Esophagus muscularis mucosa (tissue), 4 donors: ENCODE measurements around the gene ORMDL1. TPM values are rescaled to one million over a fixed set of nuclear protein-coding genes. Genes with fewer than 3 reads are reported as not detected.

Experiments used
- DNase-seq: peaks from one replicate; pipeline ENCODE4 v3.0.0-alpha.2; 2017; ENCODE audit errors: extremely low spot score
- H3K27ac ChIP-seq, 4 donors: fragments of 200-600 bp; sonication (generic); replicated peaks in 1 of 4; 1 replicate in 3 of 4; 2 replicates in 1 of 4; pipeline ENCODE4 v1.5.1; 2016 to 2019; ENCODE audit warnings: mild to moderate bottlenecking in 1 of 4
- H3K27me3 ChIP-seq, 4 donors: fragments of 200-600 bp; sonication (generic); one replicate each; pipeline versions ENCODE4 v1.5.1 to v1.6.0; 2016 to 2019
- H3K36me3 ChIP-seq, 4 donors: fragments of 200-600 bp; sonication (generic); one replicate each; pipeline ENCODE4 v1.5.1; 2016 to 2019
- H3K4me1 ChIP-seq, 4 donors: fragments of 200-600 bp; sonication (generic); one replicate each; pipeline ENCODE4 v1.5.1; 2016 to 2019
- H3K4me3 ChIP-seq, 4 donors: fragments of 200-600 bp; sonication (generic); 1 replicate in 2 of 4; 2 replicates in 2 of 4; pipeline ENCODE4 v1.5.1; 2016 to 2019; ENCODE audit warnings: mild to moderate bottlenecking in 4 of 4, moderate library complexity in 1 of 4
- H3K9me3 ChIP-seq, 4 donors: fragments of 200-600 bp; sonication (generic); 1 replicate in 3 of 4; 2 replicates in 1 of 4; pipeline ENCODE4 v1.5.1; 2016 to 2019
- EP300 ChIP-seq: sonication (generic); formaldehyde crosslinking; IDR thresholded peaks from one replicate; pipeline ENCODE4 v1.6.1; 2017; ENCODE audit warnings: antibody characterized with exemption
- POLR2A ChIP-seq: fragments of 450-650 bp; IDR thresholded peaks from one replicate; pipeline ENCODE4 v1.6.1; 2017; ENCODE audit warnings: antibody characterized with exemption, moderate library complexity, mild to moderate bottlenecking, low read depth
- POLR2AphosphoS5 ChIP-seq, 2 donors: sonication (generic); formaldehyde crosslinking; IDR thresholded peaks; one replicate each; pipeline ENCODE4 v1.6.1; 2017; ENCODE audit warnings: antibody characterized with exemption in 2 of 2
- WGBS: methylation state at CpG from one replicate; pipeline ENCODE4 v1.1.5; 2018; 5-methylcytosine and 5-hydroxymethylcytosine counted together
- intact Hi-C: fragments of 100-400 bp; cut with DNase I; formaldehyde crosslinking; loops from one replicate; pipeline ENCODE4 v1.15.1; 2023
- total RNA-seq, 4 donors: library from RNA; depleted of rRNA; stranded (reverse); fragments of >200 nt; gene quantifications; one replicate each; pipeline versions ENCODE4 v1.1.0 to v1.2.1, GENCODE V29; 2016
- TF ChIP-seq, protein P1 (sequence below), 3 experiments: fragments of 200-600 bp in 2 of 3; fragments of 450-650 bp in 1 of 3; sonication (generic) in 2 of 3; IDR thresholded peaks; one replicate each; pipeline ENCODE4 v1.5.1; 2017 to 2019; ENCODE audit warnings: antibody characterized with exemption in 3 of 3, mild to moderate bottlenecking in 2 of 3, moderate library complexity in 1 of 3

ORMDL1 gene
- total RNA-seq, 4 donors from 2014 or later: 25.4 to 60.2 (median 35.2) TPM

DNA sequence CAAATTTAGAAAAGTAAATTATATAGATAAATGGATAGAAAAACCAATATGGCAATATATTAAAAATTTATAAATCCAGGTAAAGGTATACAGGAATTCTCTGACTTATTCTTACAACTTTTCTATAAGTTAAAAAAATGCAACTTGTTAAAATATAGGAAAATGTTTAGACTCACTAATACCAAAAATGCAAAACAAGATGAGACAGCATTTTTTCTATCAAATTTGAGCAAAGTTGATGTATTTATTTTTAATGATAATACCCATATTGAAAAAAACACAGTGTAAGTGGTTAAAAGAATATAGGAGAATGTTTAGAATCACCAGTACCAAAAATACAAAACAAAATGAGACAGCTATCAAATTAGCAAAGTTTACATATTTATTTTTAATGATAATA is 57.3 kb downstream of the ORMDL1 start:
- intact Hi-C loops: no loop called here
- TF ChIP-seq, protein P1, sequence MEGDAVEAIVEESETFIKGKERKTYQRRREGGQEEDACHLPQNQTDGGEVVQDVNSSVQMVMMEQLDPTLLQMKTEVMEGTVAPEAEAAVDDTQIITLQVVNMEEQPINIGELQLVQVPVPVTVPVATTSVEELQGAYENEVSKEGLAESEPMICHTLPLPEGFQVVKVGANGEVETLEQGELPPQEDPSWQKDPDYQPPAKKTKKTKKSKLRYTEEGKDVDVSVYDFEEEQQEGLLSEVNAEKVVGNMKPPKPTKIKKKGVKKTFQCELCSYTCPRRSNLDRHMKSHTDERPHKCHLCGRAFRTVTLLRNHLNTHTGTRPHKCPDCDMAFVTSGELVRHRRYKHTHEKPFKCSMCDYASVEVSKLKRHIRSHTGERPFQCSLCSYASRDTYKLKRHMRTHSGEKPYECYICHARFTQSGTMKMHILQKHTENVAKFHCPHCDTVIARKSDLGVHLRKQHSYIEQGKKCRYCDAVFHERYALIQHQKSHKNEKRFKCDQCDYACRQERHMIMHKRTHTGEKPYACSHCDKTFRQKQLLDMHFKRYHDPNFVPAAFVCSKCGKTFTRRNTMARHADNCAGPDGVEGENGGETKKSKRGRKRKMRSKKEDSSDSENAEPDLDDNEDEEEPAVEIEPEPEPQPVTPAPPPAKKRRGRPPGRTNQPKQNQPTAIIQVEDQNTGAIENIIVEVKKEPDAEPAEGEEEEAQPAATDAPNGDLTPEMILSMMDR (IDR thresholded peaks at IDR 0.05): no peak
- TF ChIP-seq EP300 (no peak), POLR2A (no peak), POLR2AphosphoS5 (IDR thresholded peaks at IDR 0.05) (no peak)

GRCh38 chr2:189726271-189726670 is 57.9 kb downstream of the ORMDL1 start:
- Histone ChIP-seq H3K27ac (no peak overlapping the region), H3K9me3 (no peaks in the 10 kb centered on the region), H3K27me3 (no peaks in the 10 kb centered on the region), H3K36me3 (peaks cover 0 to 23% (median 9%) of the 10 kb centered on the region in 4 donors), H3K4me1 (no peaks in the 10 kb centered on the region), H3K4me3 (no peak overlapping the region)
- TF ChIP-seq, protein P1 (IDR thresholded peaks at IDR 0.05): no peak
- no peak for TF ChIP-seq POLR2AphosphoS5 (IDR thresholded peaks at IDR 0.05)
- TF ChIP-seq EP300: no peak
- no peak for TF ChIP-seq POLR2A
- intact Hi-C loops: no loop called here
- 100% methylated on average over 1 of the region's 1 CpG for WGBS
- DNase-seq: no peak

More for the DNA sequence above, 57.3 kb downstream of the ORMDL1 start:
- H3K4me1 ChIP-seq: no peaks in the 10 kb centered on the region
- no peaks in the 10 kb centered on the region for H3K9me3 ChIP-seq
- H3K36me3 ChIP-seq: peaks cover 0 to 22% (median 7%) of the 10 kb centered on the region in 4 donors
- H3K27me3 ChIP-seq: no peaks in the 10 kb centered on the region
- no peak overlapping the region for H3K27ac ChIP-seq
- no peak for DNase-seq
- H3K4me3 ChIP-seq: no peak overlapping the region

- Histone ChIP-seq H3K4me1 (no peaks in the 10 kb centered on the region), H3K9me3 (no peaks in the 10 kb centered on the region), H3K4me3 (no peak overlapping the region), H3K36me3 (peaks cover 3 to 28% (median 4%) of the 10 kb centered on the region in 4 donors), H3K27me3 (no peaks in the 10 kb centered on the region), H3K27ac (no peak overlapping the region)
- intact Hi-C loops: no loop called here
- no peak for DNase-seq
- TF ChIP-seq, protein P1 (IDR thresholded peaks at IDR 0.05): no peak
- no peak for TF ChIP-seq EP300
- TF ChIP-seq POLR2A: no peak
- TF ChIP-seq POLR2AphosphoS5 (IDR thresholded peaks at IDR 0.05): no peak
Measured at GRCh38 chr2:189723192-189723591, 60.9 kb downstream of the ORMDL1 start.

Other genes starting within 250 kb of the ORMDL1 start
- gene SLC40A1, start 203.6 kb downstream of the ORMDL1 start, total RNA-seq: 10 to 100 TPM; 35.3 to 80.9 (median 40.8) TPM
- 10 to 100 TPM; 39.6 to 51.9 (median 47.2) TPM for gene ASNSD1, start 122.9 kb downstream of the ORMDL1 start, total RNA-seq
- 10 to 100 TPM in 3 of 4 donors, 1 to 10 TPM in 1; 7.9 to 19.1 (median 11.2) TPM for gene ANKAR, start 109.7 kb downstream of the ORMDL1 start, total RNA-seq
- 1 to 10 TPM; 1.5 to 6.2 (median 3.2) TPM for gene OSGEPL1, start 21.5 kb downstream of the ORMDL1 start, total RNA-seq
- gene PMS1, start 111 bp upstream of the ORMDL1 start, total RNA-seq: 10 to 100 TPM; 12.0 to 15.0 (median 12.8) TPM